Neural cell (in vitro differentiated cells): ENCODE results near the gene PITPNB. TPM values are rescaled to one million over a fixed set of nuclear protein-coding genes. Genes with fewer than 3 reads are reported as not detected.

Experiments
- H2AFZ ChIP-seq: fragments of 200-600, 300-800 bp; sonication (generic), shearing (Covaris generic); 2 replicates; pipeline ENCODE4 v1.6.0; 2014; ENCODE audit warnings: low read depth, mild to moderate bottlenecking, antibody characterized with exemption, low read length, moderate library complexity
- H3F3A ChIP-seq: fragments of 200-600 bp; shearing (Covaris generic); 2 replicates; pipeline ENCODE4 v1.6.1; 2016; ENCODE audit warnings: mild to moderate bottlenecking, moderate library complexity, mixed read lengths, antibody characterized with exemption, low read length; ENCODE audit not compliant: insufficient read depth, poor library complexity, severe bottlenecking
- H3K27ac ChIP-seq: fragments of 200-600, 300-800 bp; sonication (generic), shearing (Covaris generic); 2 replicates; pipeline ENCODE4 v1.5.1; 2014; ENCODE audit warnings: mild to moderate bottlenecking, low read length, moderate library complexity
- H3K27me3 ChIP-seq: fragments of 300-800, 200-600 bp; sonication (generic), shearing (Covaris generic); 2 replicates; pipeline ENCODE4 v1.6.0; 2014; ENCODE audit warnings: mild to moderate bottlenecking, low read depth, low read length, moderate library complexity; ENCODE audit not compliant: insufficient read depth
- H3K36me3 ChIP-seq: fragments of 300-800, 200-600 bp; sonication (generic), shearing (Covaris generic); 2 replicates; pipeline ENCODE4 v1.5.1; 2014; ENCODE audit warnings: mild to moderate bottlenecking, antibody characterized with exemption, low read length, moderate library complexity; ENCODE audit not compliant: insufficient read depth
- H3K4me2 ChIP-seq: fragments of 300-800, 200-600 bp; sonication (generic), shearing (Covaris generic); 2 replicates; pipeline ENCODE4 v1.6.0; 2014; ENCODE audit warnings: mild to moderate bottlenecking, low read length
- H3K4me3 ChIP-seq: fragments of 300-800, 200-600 bp; sonication (generic), shearing (Covaris generic); 2 replicates; pipeline ENCODE4 v1.5.1; 2014; ENCODE audit warnings: mild to moderate bottlenecking, low read length, moderate library complexity
- H3K79me2 ChIP-seq: fragments of 200-600 bp; shearing (Covaris generic); replicated peaks from 2 replicates; pipeline ENCODE4 v1.6.0; 2014; ENCODE audit warnings: mild to moderate bottlenecking, low read length, moderate library complexity; ENCODE audit not compliant: insufficient read depth
- H3K9ac ChIP-seq: fragments of 300-800, 200-600 bp; sonication (generic), shearing (Covaris generic); 2 replicates; pipeline ENCODE4 v1.6.1; 2016; ENCODE audit warnings: mild to moderate bottlenecking, low read length, mixed read lengths
- H3K9me2 ChIP-seq: fragments of 200-600 bp; shearing (Covaris generic); 2 replicates; pipeline ENCODE4 v1.6.1; 2016; ENCODE audit warnings: mild to moderate bottlenecking, low read length, mixed read lengths; ENCODE audit not compliant: insufficient read depth
- H3K9me3 ChIP-seq: fragments of 200-600, 300-800 bp; sonication (generic), shearing (Covaris generic); 2 replicates; pipeline ENCODE4 v1.6.1; 2016; ENCODE audit warnings: mild to moderate bottlenecking, mixed run types, low read length, moderate library complexity, mixed read lengths
- H4K20me1 ChIP-seq: fragments of 200-600 bp; shearing (Covaris generic); 2 replicates; pipeline ENCODE4 v1.6.1; 2016; ENCODE audit warnings: mild to moderate bottlenecking, mixed run types; ENCODE audit not compliant: insufficient read depth
- CTCF ChIP-seq: fragments of 450-650 bp; IDR thresholded peaks from 2 replicates; pipeline ENCODE4 v1.5.1; 2014; ENCODE audit warnings: antibody characterized with exemption, mild to moderate bottlenecking, moderate library complexity; ENCODE audit not compliant: poor library complexity, severe bottlenecking
- EP300 ChIP-seq: fragments of 450-650 bp; conservative IDR thresholded peaks from 2 replicates; pipeline ENCODE4 v1.6.1; 2014; ENCODE audit warnings: antibody characterized with exemption, mild to moderate bottlenecking, moderate library complexity; ENCODE audit not compliant: poor library complexity, severe bottlenecking
- EZH2 ChIP-seq: fragments of 200-600, 300-800 bp; shearing (Covaris generic), sonication (generic); IDR thresholded peaks from 2 replicates; pipeline ENCODE4 v1.6.1; 2014; ENCODE audit warnings: antibody characterized with exemption, low read length, borderline replicate concordance, mild to moderate bottlenecking; ENCODE audit not compliant: insufficient read depth, poor library complexity, severe bottlenecking
- MXI1 ChIP-seq: fragments of 450-650 bp; conservative IDR thresholded peaks from 2 replicates; pipeline ENCODE4 v1.6.1; 2014; ENCODE audit warnings: antibody characterized with exemption, mild to moderate bottlenecking; ENCODE audit not compliant: poor library complexity, severe bottlenecking
- POLR2AphosphoS5 ChIP-seq: IDR thresholded peaks from 2 replicates; pipeline ENCODE4 v1.6.1; 2012
- RAD21 ChIP-seq: fragments of 450-650 bp; conservative IDR thresholded peaks from 2 replicates; pipeline ENCODE4 v1.6.1; 2014; ENCODE audit warnings: antibody characterized with exemption, mild to moderate bottlenecking, moderate library complexity
- REST ChIP-seq: IDR thresholded peaks from 2 replicates; pipeline ENCODE4 v1.6.1; 2012; ENCODE audit warnings: borderline replicate concordance
- SMC3 ChIP-seq: fragments of 450-650 bp; conservative IDR thresholded peaks from 2 replicates; pipeline ENCODE4 v1.6.1; 2014; ENCODE audit warnings: antibody characterized with exemption, mild to moderate bottlenecking, moderate library complexity; ENCODE audit not compliant: poor library complexity
- TAF1 ChIP-seq: IDR thresholded peaks from 2 replicates; pipeline ENCODE4 v1.6.1; 2012; ENCODE audit warnings: low read depth
- polyA plus RNA-seq: library from polyadenylated mRNA; depleted of rRNA; stranded (reverse); fragments of >200 nt; gene quantifications from 2 replicates; pipeline ENCODE4 v1.2.3, GENCODE V29; 2014

Gene PITPNB
- polyA plus RNA-seq, 1 donor from 2014 or later: 44.8 TPM

- no peak overlapping the region for H3K27ac ChIP-seq
- H4K20me1 ChIP-seq: no peaks in the 10 kb centered on the region
- no peaks in the 10 kb centered on the region for H3K27me3 ChIP-seq
- H3K4me2 ChIP-seq: no peak overlapping the region
- TF ChIP-seq CTCF (no peak), POLR2AphosphoS5 (no peak), TAF1 (no peak), EZH2 (no peak), EP300 (no peak), REST (no peak), RAD21 (no peak), MXI1 (no peak), SMC3 (no peak)
- H3F3A ChIP-seq: no peaks in the 10 kb centered on the region
- no peak overlapping the region for H2AFZ ChIP-seq
- H3K9ac ChIP-seq: no peak overlapping the region
- no peaks in the 10 kb centered on the region for H3K36me3 ChIP-seq
- no peaks in the 10 kb centered on the region for H3K9me3 ChIP-seq
- no peak overlapping the region for H3K4me3 ChIP-seq
- no peaks in the 10 kb centered on the region for H3K79me2 ChIP-seq
- no peaks in the 10 kb centered on the region for H3K9me2 ChIP-seq
Observed at GRCh38 chr22:27857443-27857842, 61.6 kb downstream of the PITPNB start.

DNA sequence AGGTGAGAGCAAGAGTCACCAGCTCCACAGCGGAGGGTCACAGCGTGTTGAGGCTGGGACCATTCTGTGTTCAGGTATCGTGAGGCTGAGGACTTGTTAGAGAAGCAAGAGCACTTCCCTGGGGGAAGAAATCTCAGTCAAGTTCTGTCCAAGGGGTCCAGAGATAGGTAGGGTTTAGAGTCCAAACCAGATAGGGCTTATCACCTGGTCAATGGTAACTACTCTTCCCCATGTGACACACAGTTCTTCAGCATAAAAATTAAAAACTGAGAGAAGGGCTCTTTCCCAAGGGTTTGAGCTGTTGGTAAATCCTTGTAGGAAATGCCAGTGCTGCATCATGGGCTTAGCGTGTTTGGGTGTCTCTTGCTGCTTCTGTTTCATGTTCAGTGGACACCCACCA lies 62.7 kb downstream of the PITPNB start:
- Histone ChIP-seq H3F3A (no peaks in the 10 kb centered on the region), H3K4me3 (no peak overlapping the region), H3K9ac (no peak overlapping the region), H2AFZ (no peak overlapping the region), H3K27ac (no peak overlapping the region), H3K79me2 (no peaks in the 10 kb centered on the region), H3K4me2 (no peak overlapping the region), H3K27me3 (no peaks in the 10 kb centered on the region), H4K20me1 (no peaks in the 10 kb centered on the region), H3K9me3 (no peaks in the 10 kb centered on the region), H3K36me3 (no peaks in the 10 kb centered on the region), H3K9me2 (no peaks in the 10 kb centered on the region)
- TF ChIP-seq EP300 (no peak), SMC3 (no peak), CTCF (no peak), MXI1 (no peak), RAD21 (no peak), POLR2AphosphoS5 (no peak), EZH2 (no peak), REST (no peak), TAF1 (no peak)
